H9 (cell line): ENCODE data around the gene SGTA. TPM values are rescaled to one million over a fixed set of nuclear protein-coding genes. Genes with fewer than 3 reads are reported as not detected.

Experiments used
- DNase-seq: peaks from one replicate; pipeline ENCODE4 v3.0.0-alpha.2; 2017
- H2AFZ ChIP-seq: one replicate; pipeline ENCODE4 v1.6.1; 2013; ENCODE audit warnings: mild to moderate bottlenecking, low read length, control low read depth, moderate library complexity
- H2AK5ac ChIP-seq: 2 replicates; pipeline ENCODE4 v1.6.1; 2013; ENCODE audit warnings: low read length, control low read depth, mixed read lengths; ENCODE audit not compliant: insufficient read length
- H2BK120ac ChIP-seq: one replicate; pipeline ENCODE4 v1.6.1; 2013; ENCODE audit warnings: low read depth, mild to moderate bottlenecking, low read length, control low read depth, inconsistent platforms; ENCODE audit not compliant: poor library complexity, severe bottlenecking
- H2BK12ac ChIP-seq: 2 replicates; pipeline ENCODE4 v1.6.1; 2013; ENCODE audit warnings: low read length, control low read depth, mixed read lengths, low read depth; ENCODE audit not compliant: insufficient read length
- H2BK15ac ChIP-seq: 2 replicates; pipeline ENCODE4 v1.6.1; 2013; ENCODE audit warnings: low read depth, low read length, control low read depth
- H2BK20ac ChIP-seq: one replicate; pipeline ENCODE4 v1.6.1; 2013; ENCODE audit warnings: low read depth, mild to moderate bottlenecking, low read length, control low read depth, inconsistent platforms; ENCODE audit not compliant: poor library complexity, severe bottlenecking
- H2BK5ac ChIP-seq: 2 replicates; pipeline ENCODE4 v1.6.1; 2013; ENCODE audit warnings: low read length, control low read depth, mixed read lengths; ENCODE audit not compliant: insufficient read length
- H3K14ac ChIP-seq: 2 replicates; pipeline ENCODE4 v1.6.1; 2013; ENCODE audit warnings: low read length, control low read depth; ENCODE audit not compliant: insufficient read depth
- H3K18ac ChIP-seq: 2 replicates; pipeline ENCODE4 v1.6.1; 2013; ENCODE audit warnings: low read depth, mild to moderate bottlenecking, mixed read lengths, low read length, control low read depth; ENCODE audit not compliant: insufficient read length
- H3K23ac ChIP-seq: 2 replicates; pipeline ENCODE4 v1.6.1; 2013; ENCODE audit warnings: low read length, control low read depth, mixed read lengths, low read depth; ENCODE audit not compliant: insufficient read length
- H3K23me2 ChIP-seq: 2 replicates; pipeline ENCODE4 v1.6.1; 2013; ENCODE audit warnings: low read depth, mild to moderate bottlenecking, mixed read lengths, low read length, control low read depth; ENCODE audit not compliant: insufficient read length, poor library complexity, severe bottlenecking
- H3K27ac ChIP-seq: 2 replicates; pipeline ENCODE4 v1.5.1; 2013; ENCODE audit warnings: low read length, control low read depth, mixed read lengths, low read depth; ENCODE audit not compliant: insufficient read length
- H3K27me3 ChIP-seq: 2 replicates; pipeline ENCODE4 v1.6.1; 2013; ENCODE audit warnings: low read length, control low read depth, inconsistent platforms; ENCODE audit not compliant: insufficient read depth
- H3K4ac ChIP-seq: 2 replicates; pipeline ENCODE4 v1.6.1; 2013; ENCODE audit warnings: low read depth, mild to moderate bottlenecking, control low read depth, inconsistent platforms, low read length, moderate library complexity
- H3K4me1 ChIP-seq: 2 replicates; pipeline ENCODE4 v1.6.1; 2013; ENCODE audit warnings: low read length, control low read depth, inconsistent platforms; ENCODE audit not compliant: insufficient read depth
- H3K4me2 ChIP-seq: 2 replicates; pipeline ENCODE4 v1.6.1; 2013; ENCODE audit warnings: low read length, control low read depth, mixed read lengths; ENCODE audit not compliant: insufficient read length, insufficient read depth
- H3K56ac ChIP-seq: 2 replicates; pipeline ENCODE4 v1.6.1; 2013; ENCODE audit warnings: low read depth, mild to moderate bottlenecking, mixed read lengths, low read length, control low read depth; ENCODE audit not compliant: insufficient read length
- H3K79me1 ChIP-seq: 2 replicates; pipeline ENCODE4 v1.6.1; 2013; ENCODE audit warnings: low read depth, mild to moderate bottlenecking, moderate library complexity, low read length, control low read depth, inconsistent platforms; ENCODE audit not compliant: insufficient read depth, poor library complexity, severe bottlenecking
- H3K79me2 ChIP-seq: 2 replicates; pipeline ENCODE4 v1.6.1; 2013; ENCODE audit warnings: low read length, control low read depth, inconsistent platforms; ENCODE audit not compliant: insufficient read depth
- H3K9ac ChIP-seq: 2 replicates; pipeline ENCODE4 v1.6.1; 2013; ENCODE audit warnings: low read length, control low read depth, mixed read lengths; ENCODE audit not compliant: insufficient read length; ENCODE audit errors: extremely low read depth
- H3K9me3 ChIP-seq: one replicate; pipeline ENCODE4 v1.6.1; 2013; ENCODE audit warnings: low read depth, low read length, inconsistent platforms; ENCODE audit not compliant: control insufficient read depth
- H3T11ph ChIP-seq: one replicate; pipeline ENCODE4 v1.6.1; 2013; ENCODE audit warnings: mild to moderate bottlenecking, low read length, control low read depth, inconsistent platforms
- H4K20me1 ChIP-seq: one replicate; pipeline ENCODE4 v1.6.1; 2013; ENCODE audit not compliant: control insufficient read depth, insufficient read length, insufficient read depth
- H4K5ac ChIP-seq: 2 replicates; pipeline ENCODE4 v1.6.1; 2013; ENCODE audit warnings: low read depth, mild to moderate bottlenecking, mixed read lengths, low read length, control low read depth; ENCODE audit not compliant: insufficient read length
- H4K8ac ChIP-seq: replicated peaks from 2 replicates; pipeline ENCODE4 v1.6.1; 2013; ENCODE audit warnings: low read length, control low read depth, mixed read lengths, low read depth; ENCODE audit not compliant: insufficient read length
- H4K91ac ChIP-seq: 2 replicates; pipeline ENCODE4 v1.6.1; 2013; ENCODE audit warnings: low read depth, mild to moderate bottlenecking, moderate library complexity, mixed read lengths, low read length, control low read depth; ENCODE audit not compliant: insufficient read length
- H3K27ac Mint-ChIP-seq, 3 experiments: 2 replicates in 2 of 3; 3 replicates in 1 of 3; pipeline ENCODE4 v1.8.0; 2020 to 2021; ENCODE audit warnings: mixed read lengths in 3 of 3, mild to moderate bottlenecking in 1 of 3, moderate library complexity in 1 of 3
- H3K27me3 Mint-ChIP-seq: 2 replicates; pipeline ENCODE4 v1.8.0; 2021; ENCODE audit warnings: low read depth, mild to moderate bottlenecking, moderate library complexity, mixed read lengths
- H3K36me3 Mint-ChIP-seq, 3 experiments: 2 replicates in 2 of 3; 3 replicates in 1 of 3; pipeline ENCODE4 v1.8.0; 2020 to 2021; ENCODE audit warnings: low read depth in 3 of 3, mixed read lengths in 3 of 3; ENCODE audit not compliant: insufficient read depth in 1 of 3
- H3K4me1 Mint-ChIP-seq, 2 experiments: 2 replicates each; pipeline ENCODE4 v1.8.0; 2020; ENCODE audit warnings: mixed read lengths in 2 of 2
- H3K4me3 Mint-ChIP-seq, 2 experiments: 2 replicates in 1 of 2; 3 replicates in 1 of 2; pipeline ENCODE4 v1.8.0; 2020 to 2021; ENCODE audit warnings: mild to moderate bottlenecking in 2 of 2, mixed read lengths in 2 of 2, moderate library complexity in 1 of 2
- H3K9me3 Mint-ChIP-seq, 2 experiments: 2 replicates in 1 of 2; 3 replicates in 1 of 2; pipeline ENCODE4 v1.8.0; 2020; ENCODE audit warnings: mild to moderate bottlenecking in 2 of 2, mixed read lengths in 2 of 2, moderate library complexity in 1 of 2
- WGBS: extraction: QIAGEN DNeasy Blood & Tissue Kit; methylation state at CpG from one replicate; pipeline ENCODE4 v1.1.7; 2013; ENCODE audit warnings: missing lambda C conversion rate, low lambda C conversion rate, mixed read lengths; ENCODE audit not compliant: insufficient read length; ENCODE audit errors: extremely low coverage; 5-methylcytosine and 5-hydroxymethylcytosine counted together
- total RNA-seq: library from RNA; stranded (reverse); gene quantifications from 2 replicates; pipeline ENCODE4 v1.2.1, GENCODE V29; 2021
- TF ChIP-seq, protein P1 (sequence below): fragments of 200-600 bp; sonication (generic); conservative IDR thresholded peaks from 3 replicates; pipeline ENCODE4 v1.8.0; 2021; ENCODE audit warnings: antibody characterized with exemption, mild to moderate bottlenecking

Gene SGTA
- total RNA-seq, 1 experiment from 2014 or later = 102 TPM

DNA sequence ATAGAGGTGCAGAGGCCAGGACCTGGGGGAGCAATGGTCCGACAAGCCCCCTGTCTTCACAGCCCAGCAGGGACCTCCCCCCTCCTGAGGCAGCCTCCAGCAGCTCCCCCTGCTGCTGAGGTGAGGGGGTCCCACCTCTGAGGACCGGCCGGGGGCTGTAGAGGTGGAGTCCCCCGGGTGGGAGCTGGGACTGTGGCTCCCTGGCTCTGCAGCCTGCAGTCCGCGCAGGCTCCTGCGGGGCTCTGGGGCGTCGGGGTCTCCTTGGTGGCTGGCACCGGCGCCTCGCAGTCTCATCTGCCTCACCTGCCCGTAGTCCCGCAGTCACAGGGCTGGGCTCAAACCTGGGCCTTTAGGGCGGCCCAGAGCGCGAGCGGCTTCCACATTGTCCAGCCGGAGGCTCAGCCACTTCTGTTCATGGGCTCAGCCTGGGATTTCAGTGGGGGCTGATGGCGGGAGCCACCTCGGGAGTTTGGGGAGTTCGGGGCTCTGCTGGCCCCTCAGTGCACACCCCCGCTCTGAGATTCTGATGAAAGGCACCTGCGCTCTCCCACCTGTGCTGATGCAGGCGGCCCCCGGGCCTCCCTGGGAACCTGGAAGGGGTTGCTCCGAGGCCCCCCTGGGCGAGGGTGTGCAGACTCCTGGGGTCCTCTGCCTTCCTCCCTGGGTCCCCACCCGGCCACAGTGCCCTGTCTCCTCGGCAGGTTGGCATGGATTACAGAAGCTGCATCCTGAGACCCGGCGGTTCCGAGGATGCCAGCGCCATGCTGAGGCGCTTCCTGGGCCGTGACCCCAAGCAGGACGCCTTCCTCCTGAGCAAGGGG, 29.6 kb upstream of the SGTA start:
- H3K4me1 ChIP-seq = no peaks in the 10 kb centered on the region
- no peaks in the 10 kb centered on the region for H4K20me1 ChIP-seq
- WGBS = no CpG with 5 or more reads among the region's 37 CpGs
- H3K79me1 ChIP-seq = no peaks in the 10 kb centered on the region
- no peak overlapping the region for H4K5ac ChIP-seq
- H3K18ac ChIP-seq = no peak overlapping the region
- Mint-ChIP-seq H3K27ac (no peak overlapping the region), H3K4me1 (no peaks in the 10 kb centered on the region), H3K9me3 (peaks cover 0 to 2% of the 10 kb centered on the region in 2 experiments; a peak in 3 of 5 replicates), H3K36me3 (peaks cover 17 to 43% (median 28%) of the 10 kb centered on the region in 3 experiments), H3K27me3 (peaks cover 1% of the 10 kb centered on the region), H3K4me3 (no peak overlapping the region)
- no peak overlapping the region for H3T11ph ChIP-seq
- no peak overlapping the region for H4K91ac ChIP-seq
- no peak overlapping the region for H3K27ac ChIP-seq
- no peak overlapping the region for H2BK5ac ChIP-seq
- H3K23me2 ChIP-seq = no peaks in the 10 kb centered on the region
- no peak overlapping the region for H2AK5ac ChIP-seq
- TF ChIP-seq, protein P1, sequence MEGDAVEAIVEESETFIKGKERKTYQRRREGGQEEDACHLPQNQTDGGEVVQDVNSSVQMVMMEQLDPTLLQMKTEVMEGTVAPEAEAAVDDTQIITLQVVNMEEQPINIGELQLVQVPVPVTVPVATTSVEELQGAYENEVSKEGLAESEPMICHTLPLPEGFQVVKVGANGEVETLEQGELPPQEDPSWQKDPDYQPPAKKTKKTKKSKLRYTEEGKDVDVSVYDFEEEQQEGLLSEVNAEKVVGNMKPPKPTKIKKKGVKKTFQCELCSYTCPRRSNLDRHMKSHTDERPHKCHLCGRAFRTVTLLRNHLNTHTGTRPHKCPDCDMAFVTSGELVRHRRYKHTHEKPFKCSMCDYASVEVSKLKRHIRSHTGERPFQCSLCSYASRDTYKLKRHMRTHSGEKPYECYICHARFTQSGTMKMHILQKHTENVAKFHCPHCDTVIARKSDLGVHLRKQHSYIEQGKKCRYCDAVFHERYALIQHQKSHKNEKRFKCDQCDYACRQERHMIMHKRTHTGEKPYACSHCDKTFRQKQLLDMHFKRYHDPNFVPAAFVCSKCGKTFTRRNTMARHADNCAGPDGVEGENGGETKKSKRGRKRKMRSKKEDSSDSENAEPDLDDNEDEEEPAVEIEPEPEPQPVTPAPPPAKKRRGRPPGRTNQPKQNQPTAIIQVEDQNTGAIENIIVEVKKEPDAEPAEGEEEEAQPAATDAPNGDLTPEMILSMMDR = no peak
- no peak overlapping the region for H2BK12ac ChIP-seq
- no peak overlapping the region for H3K14ac ChIP-seq
- H2BK20ac ChIP-seq = no peak overlapping the region
- no peak overlapping the region for H4K8ac ChIP-seq
- no peaks in the 10 kb centered on the region for H3K9me3 ChIP-seq
- no peaks in the 10 kb centered on the region for H3K27me3 ChIP-seq
- H3K4me2 ChIP-seq = no peak overlapping the region
- H2BK120ac ChIP-seq = no peak overlapping the region
- H3K9ac ChIP-seq = no peak overlapping the region
- no peak overlapping the region for H2BK15ac ChIP-seq
- H3K79me2 ChIP-seq = no peaks in the 10 kb centered on the region
- no peak for DNase-seq
- no peak overlapping the region for H3K4ac ChIP-seq
- no peak overlapping the region for H3K23ac ChIP-seq
- no peak overlapping the region for H3K56ac ChIP-seq
- no peak overlapping the region for H2AFZ ChIP-seq
